ENCODE results near the gene MTAP.

Gene MTAP

GRCh38 chr9:21802418-21803000 is at the start of gene MTAP:
Gene MTAP (plus strand): TSS chr9:21802636. CDS start chr9:21802749, 113 bp downstream.
- peak; percentile 57 to 74 for DNase-seq (ENCODE audit: low read depth in 1 of 2, low spot score in 1 of 2)

- DNase-seq (ENCODE audit: low read depth in 1 of 2, low spot score in 1 of 2), result no peak
Measured at GRCh38 chr9:21753523-21753922, 48.9 kb upstream of the MTAP start.

- no peak for DNase-seq (ENCODE audit: low read depth in 1 of 2, low spot score in 1 of 2)
Measured at GRCh38 chr9:21754741-21755140, 47.7 kb upstream of the MTAP start.

- DNase-seq (ENCODE audit: low read depth in 1 of 2, low spot score in 1 of 2), result no peak
Measured at GRCh38 chr9:21758540-21758939, 43.9 kb upstream of the MTAP start.

GRCh38 chr9:21761309-21761901 is 41.0 kb upstream of the MTAP start:
- peak in 1 of 2 donors; percentile 45 for DNase-seq (ENCODE audit: low read depth in 1 of 2, low spot score in 1 of 2)

GRCh38 chr9:21762064-21762463 is 40.4 kb upstream of the MTAP start:
- no peak for DNase-seq (ENCODE audit: low read depth in 1 of 2, low spot score in 1 of 2)

- DNase-seq (ENCODE audit: low read depth in 1 of 2, low spot score in 1 of 2), result no peak
Measured at GRCh38 chr9:21764846-21765245, 37.6 kb upstream of the MTAP start.

GRCh38 chr9:21766096-21766495 is 36.3 kb upstream of the MTAP start:
- no peak for DNase-seq (ENCODE audit: low read depth in 1 of 2, low spot score in 1 of 2)

GRCh38 chr9:21770871-21771560 is 31.4 kb upstream of the MTAP start:
- no peak for DNase-seq (ENCODE audit: low read depth in 1 of 2, low spot score in 1 of 2)

- no peak for DNase-seq (ENCODE audit: low read depth in 1 of 2, low spot score in 1 of 2)
Measured at GRCh38 chr9:21777701-21778100, 24.7 kb upstream of the MTAP start.

GRCh38 chr9:21778304-21778703 is 24.1 kb upstream of the MTAP start:
- no peak for DNase-seq (ENCODE audit: low read depth in 1 of 2, low spot score in 1 of 2)

GRCh38 chr9:21779397-21779796 is 23.0 kb upstream of the MTAP start:
- DNase-seq (ENCODE audit: low read depth in 1 of 2, low spot score in 1 of 2), result no peak

GRCh38 chr9:21781656-21782055 is 20.8 kb upstream of the MTAP start:
- no peak for DNase-seq (ENCODE audit: low read depth in 1 of 2, low spot score in 1 of 2)

GRCh38 chr9:21782205-21782604 is 20.2 kb upstream of the MTAP start:
- DNase-seq (ENCODE audit: low read depth in 1 of 2, low spot score in 1 of 2), result no peak

- no peak for DNase-seq (ENCODE audit: low read depth in 1 of 2, low spot score in 1 of 2)
Measured at GRCh38 chr9:21788752-21789151, 13.7 kb upstream of the MTAP start.

GRCh38 chr9:21789541-21790037 is 12.8 kb upstream of the MTAP start:
- DNase-seq (ENCODE audit: low read depth in 1 of 2, low spot score in 1 of 2), result peak in 1 of 2 donors; percentile 58

GRCh38 chr9:21795483-21795882 is 7.0 kb upstream of the MTAP start:
- no peak for DNase-seq (ENCODE audit: low read depth in 1 of 2, low spot score in 1 of 2)

GRCh38 chr9:21796768-21797167 is 5.7 kb upstream of the MTAP start:
- DNase-seq (ENCODE audit: low read depth in 1 of 2, low spot score in 1 of 2), result no peak

GRCh38 chr9:21800931-21801682 is 1.3 kb upstream of the MTAP start:
- DNase-seq (ENCODE audit: low read depth in 1 of 2, low spot score in 1 of 2), result no peak

- DNase-seq (ENCODE audit: low read depth in 1 of 2, low spot score in 1 of 2), result no peak
Measured at GRCh38 chr9:21801683-21802417, 586 bp upstream of the MTAP start.

- DNase-seq (ENCODE audit: low read depth in 1 of 2, low spot score in 1 of 2), result no peak
Measured at GRCh38 chr9:21803649-21804048, 1.2 kb downstream of the MTAP start.

Data from activated CD4-positive, alpha-beta T cell treated with anti-CD3 and anti-CD28 coated beads, Interleukin-2, amount 50 U/mL, for 24 hours (primary cell).